Astrocyte (in vitro differentiated cells and primary cell): ENCODE results near the gene CDC42EP4. TPM values are rescaled to one million over a fixed set of nuclear protein-coding genes. Genes with fewer than 3 reads are reported as not detected.
A peak's percentile ranks its signal among the peaks of the same experiment; 100 is the strongest.

Experiments used
- DNase-seq: peaks from one replicate; pipeline ENCODE4 v3.0.0-alpha.2; 2010; ENCODE audit warnings: low read depth
- FAIRE-seq: peaks from 2 replicates; lab custom pipeline; 2011; peaks lifted over from hg19 to GRCh38; lab: Jason Lieb, UNC
- H2AFZ ChIP-seq: 2 replicates; pipeline ENCODE4 v1.6.0; 2012; ENCODE audit warnings: low read depth, low read length, inconsistent platforms
- H3K27ac ChIP-seq: 2 replicates; pipeline ENCODE4 v1.5.1; 2011; ENCODE audit warnings: low read depth, low read length, inconsistent platforms
- H3K27me3 ChIP-seq: 2 replicates; pipeline ENCODE4 v1.6.0; 2011; ENCODE audit warnings: low read length, inconsistent platforms; ENCODE audit not compliant: insufficient read depth
- H3K36me3 ChIP-seq: 2 replicates; pipeline ENCODE4 v1.5.1; 2011; ENCODE audit warnings: low read length, inconsistent platforms; ENCODE audit not compliant: insufficient read depth
- H3K4me1 ChIP-seq: 2 replicates; pipeline ENCODE4 v1.5.1; 2011; ENCODE audit warnings: low read length, inconsistent platforms; ENCODE audit not compliant: insufficient read depth
- H3K4me2 ChIP-seq: 2 replicates; pipeline ENCODE4 v1.6.0; 2012; ENCODE audit warnings: low read length, inconsistent platforms
- H3K4me3 ChIP-seq: 2 replicates; pipeline ENCODE4 v1.5.1; 2011; ENCODE audit warnings: low read depth, mild to moderate bottlenecking, low read length, inconsistent platforms; ENCODE audit not compliant: insufficient read depth
- H3K79me2 ChIP-seq: 2 replicates; pipeline ENCODE4 v1.6.0; 2012; ENCODE audit warnings: mild to moderate bottlenecking, low read length, inconsistent platforms; ENCODE audit not compliant: insufficient read depth
- H3K9ac ChIP-seq: 2 replicates; pipeline ENCODE4 v1.6.0; 2012; ENCODE audit warnings: mild to moderate bottlenecking, low read length, inconsistent platforms
- H3K9me3 ChIP-seq: 2 replicates; pipeline ENCODE4 v1.5.1; 2012; ENCODE audit warnings: low read depth, mild to moderate bottlenecking, low read length, inconsistent platforms; ENCODE audit not compliant: insufficient read depth
- H4K20me1 ChIP-seq: 2 replicates; pipeline ENCODE4 v1.6.0; 2012; ENCODE audit warnings: low read length, inconsistent platforms; ENCODE audit not compliant: insufficient read depth
- H3K27ac Mint-ChIP-seq: one replicate; pipeline ENCODE4 v1.8.0; 2021; ENCODE audit warnings: mild to moderate bottlenecking, mixed read lengths; ENCODE audit not compliant: unreplicated experiment
- H3K27me3 Mint-ChIP-seq: one replicate; pipeline ENCODE4 v1.8.0; 2021; ENCODE audit warnings: low read depth, mixed read lengths; ENCODE audit not compliant: unreplicated experiment
- H3K36me3 Mint-ChIP-seq: one replicate; pipeline ENCODE4 v1.8.0; 2021; ENCODE audit warnings: low read depth, mixed read lengths; ENCODE audit not compliant: unreplicated experiment
- H3K4me1 Mint-ChIP-seq: one replicate; pipeline ENCODE4 v1.8.0; 2021; ENCODE audit warnings: low read depth, mixed read lengths; ENCODE audit not compliant: unreplicated experiment
- H3K4me3 Mint-ChIP-seq: one replicate; pipeline ENCODE4 v1.8.0; 2021; ENCODE audit warnings: mild to moderate bottlenecking, moderate library complexity, mixed read lengths; ENCODE audit not compliant: unreplicated experiment
- H3K9me3 Mint-ChIP-seq: one replicate; pipeline ENCODE4 v1.8.0; 2021; ENCODE audit warnings: mild to moderate bottlenecking, mixed read lengths; ENCODE audit not compliant: unreplicated experiment
- EZH2 ChIP-seq: IDR thresholded peaks from 2 replicates; pipeline ENCODE4 v1.6.1; 2012; ENCODE audit warnings: mild to moderate bottlenecking, low read length, inconsistent platforms; ENCODE audit not compliant: insufficient read depth
- total RNA-seq: library from RNA; stranded (reverse); gene quantifications from 2 replicates; pipeline ENCODE4 v1.2.1, GENCODE V29; 2021
- TF ChIP-seq, protein P1 (sequence below): IDR thresholded peaks from 2 replicates; pipeline ENCODE4 v1.5.1; 2011; ENCODE audit warnings: low read depth, mild to moderate bottlenecking, inconsistent platforms, low read length, moderate library complexity; ENCODE audit not compliant: insufficient read depth

The CDC42EP4 gene
- total RNA-seq, 1 donor from 2014 or later = 15.8 TPM

DNA sequence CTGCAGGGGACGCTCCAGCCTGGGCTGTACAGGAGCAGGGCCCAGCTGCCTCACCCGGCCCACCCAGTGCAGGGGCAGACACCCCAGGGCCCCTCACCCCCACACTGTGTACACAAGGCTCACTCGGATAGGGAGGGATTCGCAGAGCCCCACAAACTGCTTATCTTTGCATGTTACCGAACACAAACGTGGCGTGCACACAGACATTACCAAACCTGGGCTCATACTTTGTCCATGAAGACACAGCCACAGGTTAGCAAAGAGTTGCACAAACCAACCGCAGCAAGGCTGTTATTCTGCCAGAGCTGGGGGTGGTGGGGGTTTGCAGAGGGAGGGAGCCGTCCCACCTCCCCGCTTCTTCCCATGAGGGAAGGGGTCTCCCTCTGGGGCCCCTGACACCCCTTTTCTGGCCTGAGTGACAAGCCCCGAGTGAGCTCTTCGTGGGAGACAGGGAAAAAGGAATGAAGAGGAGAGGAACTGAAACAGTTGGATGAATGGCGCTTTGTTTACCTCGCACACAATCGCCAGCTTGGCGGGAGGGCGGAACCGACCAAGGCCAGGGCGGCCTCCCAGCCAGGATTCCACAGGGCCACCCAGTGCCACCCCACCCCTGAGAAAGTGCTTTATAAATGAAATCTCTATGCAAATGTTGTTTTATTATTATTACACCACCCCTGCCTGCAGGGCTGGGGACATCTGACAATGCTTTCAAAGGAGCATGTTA, 49.7 kb downstream of the CDC42EP4 start:
- no peak overlapping the region for H3K27ac ChIP-seq
- no peaks in the 10 kb centered on the region for H3K36me3 ChIP-seq
- DNase-seq = peak; percentile 53
- Mint-ChIP-seq H3K36me3 (no peaks in the 10 kb centered on the region), H3K9me3 (no peaks in the 10 kb centered on the region), H3K4me3 (no peak overlapping the region), H3K27ac (no peak overlapping the region), H3K27me3 (peaks cover 18% of the 10 kb centered on the region), H3K4me1 (peaks cover 8% of the 10 kb centered on the region)
- H3K27me3 ChIP-seq = no peaks in the 10 kb centered on the region
- no peak for TF ChIP-seq EZH2
- TF ChIP-seq, protein P1, sequence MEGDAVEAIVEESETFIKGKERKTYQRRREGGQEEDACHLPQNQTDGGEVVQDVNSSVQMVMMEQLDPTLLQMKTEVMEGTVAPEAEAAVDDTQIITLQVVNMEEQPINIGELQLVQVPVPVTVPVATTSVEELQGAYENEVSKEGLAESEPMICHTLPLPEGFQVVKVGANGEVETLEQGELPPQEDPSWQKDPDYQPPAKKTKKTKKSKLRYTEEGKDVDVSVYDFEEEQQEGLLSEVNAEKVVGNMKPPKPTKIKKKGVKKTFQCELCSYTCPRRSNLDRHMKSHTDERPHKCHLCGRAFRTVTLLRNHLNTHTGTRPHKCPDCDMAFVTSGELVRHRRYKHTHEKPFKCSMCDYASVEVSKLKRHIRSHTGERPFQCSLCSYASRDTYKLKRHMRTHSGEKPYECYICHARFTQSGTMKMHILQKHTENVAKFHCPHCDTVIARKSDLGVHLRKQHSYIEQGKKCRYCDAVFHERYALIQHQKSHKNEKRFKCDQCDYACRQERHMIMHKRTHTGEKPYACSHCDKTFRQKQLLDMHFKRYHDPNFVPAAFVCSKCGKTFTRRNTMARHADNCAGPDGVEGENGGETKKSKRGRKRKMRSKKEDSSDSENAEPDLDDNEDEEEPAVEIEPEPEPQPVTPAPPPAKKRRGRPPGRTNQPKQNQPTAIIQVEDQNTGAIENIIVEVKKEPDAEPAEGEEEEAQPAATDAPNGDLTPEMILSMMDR = no peak
- H4K20me1 ChIP-seq = no peaks in the 10 kb centered on the region
- peak overlapping the region; percentile 28 for H3K4me3 ChIP-seq
- H3K4me2 ChIP-seq = peak overlapping the region; percentile 67
- no peaks in the 10 kb centered on the region for H3K9me3 ChIP-seq
- peaks cover 16% of the 10 kb centered on the region for H3K4me1 ChIP-seq
- H2AFZ ChIP-seq = peak overlapping the region; percentile 73
- FAIRE-seq = no peak
- H3K9ac ChIP-seq = peak overlapping the region; percentile 59
- H3K79me2 ChIP-seq = no peaks in the 10 kb centered on the region

DNA sequence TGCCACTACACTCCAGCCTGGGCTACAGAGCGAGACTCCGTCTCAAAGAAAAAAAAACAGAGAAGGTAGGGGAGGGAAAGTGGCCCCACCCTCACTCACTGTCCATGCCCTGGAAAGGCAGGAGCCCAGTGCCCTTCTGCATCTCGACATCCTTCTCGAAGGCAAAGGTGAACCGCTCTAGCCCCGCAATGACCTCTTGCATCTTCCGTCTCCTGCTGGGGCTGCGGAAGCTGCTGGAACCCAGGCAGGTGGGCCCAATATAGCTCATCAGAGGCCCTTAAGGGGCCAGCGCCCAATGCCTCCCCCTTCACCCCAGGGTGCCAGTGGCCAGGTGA, 50.2 kb downstream of the CDC42EP4 start, which contains the start of gene CPSF4L:
CPSF4L (minus strand) TSS at position 264 of the 335 bp plus-strand sequence; CDS start at position 202, 62 bp downstream.
- no peak within 1 kb of the TSS for H3K4me3 Mint-ChIP-seq
- no peaks in the 10 kb centered on the region for H3K9me3 Mint-ChIP-seq
- no peaks in the 10 kb centered on the region for H3K9me3 ChIP-seq
- FAIRE-seq (no peak), DNase-seq (no peak)
- peak within 1 kb of the TSS; percentile 59 for H3K9ac ChIP-seq
- H3K4me3 ChIP-seq = peak within 1 kb of the TSS; percentile 28
- no peaks in the 10 kb centered on the region for H3K27me3 ChIP-seq
- no peak within 1 kb of the TSS for H3K27ac ChIP-seq
- peak within 1 kb of the TSS; percentile 73 for H2AFZ ChIP-seq
- peaks cover 16% of the 10 kb centered on the region for H3K4me1 ChIP-seq
- H3K79me2 ChIP-seq = no peaks in the 10 kb centered on the region
- H4K20me1 ChIP-seq = no peaks in the 10 kb centered on the region
- TF ChIP-seq, protein P1 = no peak
- TF ChIP-seq EZH2 = no peak
- H3K4me2 ChIP-seq = peak within 1 kb of the TSS; percentile 67
- H3K36me3 ChIP-seq = no peaks in the 10 kb centered on the region
- peaks cover 14% of the 10 kb centered on the region for H3K27me3 Mint-ChIP-seq
- H3K4me1 Mint-ChIP-seq = peaks cover 8% of the 10 kb centered on the region
- no peaks in the 10 kb centered on the region for H3K36me3 Mint-ChIP-seq
- no peak within 1 kb of the TSS for H3K27ac Mint-ChIP-seq

DNA sequence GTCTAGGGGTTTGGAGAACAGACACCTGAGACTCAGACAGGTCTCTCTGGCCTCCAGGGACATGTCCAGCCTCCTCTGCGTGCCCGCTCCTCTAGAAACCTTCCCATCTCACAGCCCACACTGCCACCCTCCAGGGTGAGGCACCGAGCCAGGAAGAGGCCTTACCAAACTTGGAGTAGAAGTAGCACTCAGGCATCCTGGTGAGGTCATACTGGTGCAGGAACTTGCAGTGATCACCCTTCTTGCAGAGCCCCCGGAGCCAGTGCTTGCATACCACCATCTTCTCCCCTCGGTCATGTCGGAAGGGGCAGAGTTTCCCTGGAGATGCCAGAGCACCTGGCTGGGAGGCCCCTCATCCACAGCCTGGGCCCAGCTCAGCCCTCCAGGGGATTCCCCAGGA, 54.3 kb downstream of the CDC42EP4 start:
- Histone ChIP-seq H2AFZ (no peak overlapping the region), H4K20me1 (no peaks in the 10 kb centered on the region), H3K9me3 (no peaks in the 10 kb centered on the region), H3K9ac (no peak overlapping the region), H3K27me3 (no peaks in the 10 kb centered on the region), H3K36me3 (no peaks in the 10 kb centered on the region), H3K4me1 (peaks cover 10% of the 10 kb centered on the region), H3K27ac (no peak overlapping the region), H3K79me2 (no peaks in the 10 kb centered on the region), H3K4me2 (no peak overlapping the region), H3K4me3 (no peak overlapping the region)
- Mint-ChIP-seq H3K27me3 (peaks cover 22% of the 10 kb centered on the region), H3K9me3 (no peaks in the 10 kb centered on the region), H3K27ac (no peak overlapping the region), H3K4me3 (no peak overlapping the region), H3K4me1 (peaks cover 6% of the 10 kb centered on the region), H3K36me3 (no peaks in the 10 kb centered on the region)
- TF ChIP-seq, protein P1 = no peak
- no peak for TF ChIP-seq EZH2
- no peak for DNase-seq
- no peak for FAIRE-seq
